GM18505 (cell line): ENCODE measurements around the gene TIGD1.
"Not testable (repeated sequence)": the region's sequence is repeated elsewhere in the genome, so short reads cannot be mapped to it uniquely, and the experiment has no call there.

Experiments
- ATAC-seq: cut with Tn5 transposase; IDR thresholded peaks from one replicate; pipeline ENCODE4 v1.9.1; 2021; ENCODE audit not compliant: unreplicated experiment
- POLR2A ChIP-seq: IDR thresholded peaks from 4 replicates; pipeline ENCODE4 v1.6.1; 2011; ENCODE audit warnings: borderline replicate concordance; ENCODE audit not compliant: insufficient read depth, insufficient read length; ENCODE audit errors: extremely low read depth

Gene TIGD1

DNA sequence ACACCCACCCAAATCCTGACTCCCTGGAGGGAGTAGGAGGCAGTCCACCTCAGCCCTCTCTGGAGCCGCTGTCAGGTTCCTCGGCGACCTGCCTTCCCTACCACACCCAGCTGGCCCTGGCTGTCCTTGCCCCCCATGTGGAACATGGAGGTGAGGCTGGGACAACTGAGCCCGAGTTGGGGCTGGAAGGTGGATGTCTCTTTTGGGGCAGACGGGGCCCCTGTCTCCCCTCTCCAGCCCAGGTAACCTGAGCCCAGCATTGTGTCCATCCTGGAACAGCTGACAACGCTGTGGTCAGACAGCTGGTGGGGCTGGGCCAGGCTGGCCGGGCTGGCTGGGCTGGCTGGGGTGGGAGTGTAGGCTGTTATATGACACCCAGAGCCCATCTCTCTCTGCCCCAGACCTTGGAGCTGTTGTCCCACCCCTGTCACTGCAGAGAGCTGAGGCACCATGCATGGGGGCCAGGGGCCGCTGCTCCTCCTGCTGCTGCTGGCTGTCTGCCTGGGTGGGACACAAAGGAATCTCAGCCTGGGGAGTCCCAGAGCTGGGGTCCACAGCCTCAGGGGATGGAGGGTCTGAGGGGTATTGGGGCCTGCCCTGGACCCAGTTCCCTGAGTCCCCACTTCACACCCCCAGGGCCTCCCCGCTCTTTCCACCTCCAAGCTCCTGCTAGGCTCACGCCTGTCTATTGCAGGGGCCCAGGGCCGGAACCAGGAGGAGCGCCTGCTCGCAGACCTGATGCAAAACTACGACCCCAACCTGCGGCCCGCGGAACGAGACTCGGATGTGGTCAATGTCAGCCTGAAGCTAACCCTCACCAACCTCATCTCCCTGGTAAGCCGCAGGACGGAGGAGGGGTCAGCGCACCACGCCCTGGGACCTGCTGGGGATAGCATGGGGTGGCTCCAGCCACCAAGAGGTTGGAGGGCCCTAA, 10.8 kb downstream of the TIGD1 start, which contains the start of gene CHRNG:
Gene CHRNG, plus strand, starts transcription at position 395 of the 934 bp plus-strand sequence. Its CDS starts 56 bp downstream, at position 451.
- no peak for ATAC-seq
- TF ChIP-seq POLR2A, result no peak

DNA sequence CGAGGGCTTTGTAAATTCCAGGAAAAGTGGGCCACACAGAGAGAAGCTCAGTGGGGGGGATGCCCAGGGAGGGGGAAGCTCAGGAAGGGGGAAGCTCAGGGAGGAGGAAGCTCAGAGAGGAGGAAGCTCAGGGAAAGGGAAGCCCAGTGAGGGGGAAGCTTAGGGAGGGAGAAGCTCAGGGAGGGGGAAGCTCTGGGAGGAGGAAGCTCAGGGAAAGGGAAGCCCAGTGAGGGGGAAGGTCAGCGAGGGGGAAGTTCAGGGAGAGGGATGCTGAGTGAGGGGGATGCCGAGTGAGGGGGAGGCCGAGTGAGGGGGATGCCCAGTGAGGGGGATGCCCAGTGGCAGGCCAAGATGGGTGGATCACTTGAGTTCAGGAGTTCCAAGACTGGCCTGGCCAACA, 11.7 kb downstream of the TIGD1 start:
- ATAC-seq, result no peak

DNA sequence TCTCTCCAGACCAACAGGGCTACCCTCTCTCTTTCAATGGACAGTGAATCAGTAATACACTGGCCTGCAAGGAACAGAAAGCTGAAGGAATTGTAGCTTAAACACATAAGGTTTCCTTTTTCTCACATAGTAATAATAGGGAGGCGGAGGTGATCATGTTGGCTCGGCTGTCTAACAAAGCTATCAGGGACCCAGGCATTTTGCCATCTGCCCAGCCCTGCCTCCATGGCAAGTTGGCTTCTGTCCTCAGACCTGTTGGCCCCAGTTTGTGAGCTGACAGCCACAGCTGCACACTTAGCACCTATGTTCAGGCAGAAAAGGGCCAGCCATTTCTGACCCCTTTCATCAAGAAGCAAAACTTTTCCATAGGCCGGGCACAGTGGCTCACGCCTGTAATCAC, 12.9 kb downstream of the TIGD1 start:
- no peak for TF ChIP-seq POLR2A
- ATAC-seq, result no peak

More for the DNA sequence above, 11.7 kb downstream of the TIGD1 start:
- TF ChIP-seq POLR2A, result no peak

DNA sequence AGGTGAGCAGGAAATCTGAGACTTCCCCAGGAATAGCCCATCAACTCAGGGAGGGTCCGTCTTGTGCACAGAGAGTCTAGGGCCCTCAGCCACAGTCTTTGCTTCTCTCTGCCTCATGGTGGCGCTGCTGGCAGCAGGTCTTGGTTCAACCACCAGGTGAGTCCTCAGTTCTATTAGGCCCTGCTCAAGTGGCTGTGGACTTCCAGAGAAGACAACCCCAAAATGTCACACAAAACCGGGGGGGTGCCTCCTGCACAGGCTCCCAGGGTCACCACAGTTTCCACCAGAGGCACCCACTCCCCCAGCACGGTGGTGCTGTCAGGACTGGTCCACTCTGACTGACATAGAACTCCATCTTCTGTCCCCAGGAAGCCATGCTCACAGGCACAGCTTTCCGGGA, 13.3 kb downstream of the TIGD1 start:
- TF ChIP-seq POLR2A, result no peak
- ATAC-seq, result no peak

DNA sequence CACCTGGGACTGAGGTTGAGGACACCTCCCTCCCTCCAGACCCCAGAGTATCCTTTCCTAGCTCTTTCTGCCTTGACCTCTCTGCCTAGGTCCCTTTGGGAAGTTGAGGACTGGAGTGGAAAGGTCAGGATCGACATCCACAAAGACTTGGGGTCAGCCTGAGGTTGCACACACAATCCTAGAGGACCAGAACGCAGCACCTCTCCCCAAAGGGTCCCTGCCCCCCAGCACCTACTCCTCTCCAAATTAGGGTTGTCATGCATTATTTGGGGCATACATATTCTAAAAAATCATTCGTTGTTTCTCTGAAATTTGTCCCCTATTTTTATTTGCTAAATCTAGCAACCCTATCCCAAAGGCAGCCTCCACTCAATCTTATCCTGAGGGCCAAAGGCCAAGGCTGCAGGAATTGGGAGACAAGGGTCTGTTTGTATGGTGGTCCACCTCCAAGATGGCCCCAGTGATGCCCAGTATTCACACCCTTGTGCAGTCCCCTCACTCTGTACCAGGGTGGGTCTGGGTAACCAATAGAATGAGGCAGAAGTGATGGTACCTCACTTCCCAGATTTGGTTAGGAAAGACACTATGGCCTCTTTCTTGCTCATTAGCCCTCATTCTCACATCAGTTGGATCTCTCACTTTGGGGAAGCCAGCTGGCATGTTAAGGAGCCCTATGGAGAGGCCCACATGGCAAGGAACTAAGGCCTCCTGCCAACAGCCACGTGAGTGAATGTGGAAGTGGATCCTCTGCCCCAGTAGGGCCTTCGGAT, 14.4 kb downstream of the TIGD1 start:
- TF ChIP-seq POLR2A, result no peak
- no peak for ATAC-seq

DNA sequence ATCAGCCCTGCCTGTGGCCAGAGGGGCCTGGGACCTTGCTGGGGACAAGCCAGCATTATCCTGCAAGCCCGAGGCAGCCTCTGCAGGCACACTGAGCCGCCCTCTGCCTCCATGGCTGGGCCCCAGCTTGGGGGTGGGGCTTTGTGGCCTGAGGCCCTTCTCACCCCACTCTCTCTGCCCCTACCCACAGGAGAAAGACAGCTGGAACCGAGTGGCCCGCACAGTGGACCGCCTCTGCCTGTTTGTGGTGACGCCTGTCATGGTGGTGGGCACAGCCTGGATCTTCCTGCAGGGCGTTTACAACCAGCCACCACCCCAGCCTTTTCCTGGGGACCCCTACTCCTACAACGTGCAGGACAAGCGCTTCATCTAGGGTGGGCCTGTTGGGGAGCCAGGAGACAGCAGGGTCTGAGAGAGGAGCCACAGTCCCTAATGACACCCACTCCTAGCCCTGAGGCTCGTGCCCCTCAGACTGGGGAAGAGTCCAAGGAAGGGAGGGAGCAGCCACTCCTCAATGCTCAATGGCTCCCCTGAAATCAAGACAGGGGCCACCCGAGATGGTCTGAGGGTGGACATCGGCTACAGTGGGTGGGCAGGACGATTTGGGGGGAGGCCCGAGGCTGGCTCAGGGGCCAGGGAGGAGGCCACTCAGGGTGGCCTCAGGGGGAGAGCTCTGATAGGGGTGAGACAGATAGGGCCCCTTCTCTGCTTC, 15.3 kb downstream of the TIGD1 start:
- no peak for TF ChIP-seq POLR2A
- ATAC-seq, result no peak

DNA sequence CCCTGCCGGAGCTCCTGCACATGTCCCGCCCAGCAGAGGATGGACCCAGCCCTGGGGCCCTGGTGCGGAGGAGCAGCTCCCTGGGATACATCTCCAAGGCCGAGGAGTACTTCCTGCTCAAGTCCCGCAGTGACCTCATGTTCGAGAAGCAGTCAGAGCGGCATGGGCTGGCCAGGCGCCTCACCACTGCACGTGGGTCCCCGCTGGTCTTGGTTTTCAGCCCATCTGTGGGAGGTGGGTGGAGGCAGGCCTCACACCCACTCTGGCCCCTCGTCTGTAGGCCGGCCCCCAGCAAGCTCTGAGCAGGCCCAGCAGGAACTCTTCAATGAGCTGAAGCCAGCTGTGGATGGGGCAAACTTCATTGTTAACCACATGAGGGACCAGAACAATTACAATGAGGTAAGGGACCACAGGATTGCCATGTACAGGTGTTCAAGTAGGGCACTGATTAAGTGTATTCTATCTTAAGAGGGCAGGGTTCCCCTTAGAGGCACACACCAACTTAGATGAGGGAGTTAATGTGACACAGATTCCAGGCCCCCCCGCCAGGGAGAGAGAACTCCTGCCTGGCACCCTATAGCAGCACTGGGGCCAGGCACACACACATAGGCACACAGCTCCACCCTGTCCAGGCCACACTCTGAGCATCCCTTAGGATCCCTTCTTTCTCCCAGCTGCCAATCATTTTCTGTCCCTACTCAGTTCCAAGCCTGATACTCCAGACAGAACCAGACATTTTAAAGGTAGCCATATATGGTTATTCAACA, 16.2 kb downstream of the TIGD1 start:
- TF ChIP-seq POLR2A, result no peak
- ATAC-seq, result no peak

DNA sequence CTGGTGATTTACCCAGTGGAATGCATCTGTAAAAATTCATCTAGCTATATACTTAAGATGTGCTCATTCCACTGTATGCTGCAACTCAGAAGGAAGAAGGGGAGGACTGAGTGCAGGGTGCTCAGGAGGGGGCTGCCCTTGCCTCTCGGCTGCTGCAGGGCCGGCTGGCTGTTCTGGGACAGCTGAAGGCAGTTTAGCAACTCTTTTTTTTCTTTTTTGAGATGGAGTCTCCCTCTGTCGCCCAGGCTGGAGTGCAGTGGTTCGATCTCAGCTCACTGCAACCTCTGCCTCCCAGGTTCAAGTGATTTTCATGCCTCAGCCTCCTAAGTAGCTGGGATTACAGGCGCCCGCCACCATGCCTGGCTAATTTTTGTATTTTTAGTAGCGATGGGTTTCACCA, 17.5 kb downstream of the TIGD1 start:
- ATAC-seq, result not testable (repeated sequence)

DNA sequence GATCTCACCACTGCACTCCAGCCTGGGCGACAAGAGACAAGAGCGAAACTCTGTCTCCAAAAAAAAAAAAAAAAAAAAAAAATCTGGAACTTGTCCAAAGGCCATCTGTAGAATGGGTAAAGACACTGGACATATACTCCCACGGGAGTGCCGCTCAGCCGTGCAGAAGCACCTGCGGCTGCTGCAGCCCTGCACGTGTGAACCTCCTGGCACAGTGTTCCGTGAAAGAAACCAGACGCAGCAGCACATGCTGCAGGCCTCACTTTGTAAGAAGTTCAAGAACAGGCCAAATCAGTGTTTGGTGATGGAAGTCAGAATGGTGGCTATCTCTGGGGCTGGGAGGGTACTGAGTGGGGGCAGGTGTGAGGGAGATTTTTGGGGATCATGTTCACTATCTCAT, 17.9 kb downstream of the TIGD1 start:
- no peak for ATAC-seq
- no peak for TF ChIP-seq POLR2A

DNA sequence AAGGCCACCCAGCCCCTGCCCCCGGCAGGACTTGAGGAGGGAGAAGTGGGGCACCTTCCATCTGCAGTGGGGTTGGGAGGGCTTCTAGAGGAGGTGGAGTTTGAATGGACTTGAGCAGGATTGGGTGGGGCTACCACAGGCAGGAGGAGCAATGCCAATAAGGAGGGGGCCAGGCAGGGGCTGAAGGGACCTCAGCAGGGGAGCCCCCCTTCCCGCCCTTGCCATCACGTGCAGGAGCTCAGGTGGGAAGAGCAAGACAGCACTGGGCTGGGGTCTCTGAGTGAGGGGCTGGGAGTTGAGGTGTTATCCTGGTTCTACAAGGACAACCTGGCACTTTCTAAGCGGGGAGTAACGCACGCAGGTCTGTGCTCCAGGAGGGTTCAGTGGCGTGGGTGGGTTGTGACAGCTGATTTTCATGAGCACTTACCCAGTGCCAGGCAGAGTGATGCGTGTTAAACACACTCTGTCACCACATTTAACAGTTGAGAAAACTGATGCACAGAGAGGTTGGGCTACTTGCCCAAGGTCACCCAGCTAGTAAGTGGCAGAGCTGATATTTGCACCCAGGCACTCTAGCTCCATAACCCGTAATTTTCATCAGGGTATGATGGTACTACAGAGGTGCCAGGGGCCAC, 19.6 kb downstream of the TIGD1 start:
- TF ChIP-seq POLR2A, result no peak
- no peak for ATAC-seq

DNA sequence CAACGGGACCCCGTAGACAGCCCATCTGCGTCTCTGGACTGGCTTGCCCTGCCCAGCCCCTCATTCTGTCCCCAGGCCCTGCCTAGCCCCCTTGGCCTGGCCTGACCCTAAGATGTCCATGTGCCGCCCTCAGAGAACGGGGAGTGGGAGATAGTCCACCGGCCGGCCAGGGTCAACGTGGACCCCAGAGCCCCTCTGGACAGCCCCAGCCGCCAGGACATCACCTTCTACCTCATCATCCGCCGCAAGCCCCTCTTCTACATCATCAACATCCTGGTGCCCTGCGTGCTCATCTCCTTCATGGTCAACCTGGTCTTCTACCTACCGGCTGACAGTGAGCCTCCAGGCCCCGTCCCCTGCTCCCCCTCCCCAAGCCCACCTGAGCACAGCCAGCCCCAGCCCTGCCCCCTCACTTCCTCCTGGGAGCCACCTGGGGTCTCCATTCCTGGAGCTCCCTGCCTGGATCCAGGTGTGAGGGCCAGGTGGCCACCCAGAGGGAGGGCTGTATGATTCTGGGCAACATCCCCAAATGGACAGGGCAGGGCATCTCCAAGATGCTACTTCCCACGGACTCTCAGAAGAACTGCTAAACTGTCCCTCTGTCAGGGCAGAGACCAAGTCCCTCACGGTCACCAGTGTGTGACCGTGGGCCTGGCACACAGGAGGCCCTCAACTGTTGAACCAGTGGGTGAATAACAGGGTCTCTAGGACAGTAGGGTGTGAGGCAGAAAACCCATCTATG, 20.4 kb downstream of the TIGD1 start:
- no peak for ATAC-seq
- no peak for TF ChIP-seq POLR2A
